A673 (cell line): ENCODE measurements around the gene CD93.

Experiments used
- EZH2 ChIP-seq: fragments of 200-600 bp; sonication (generic); IDR thresholded peaks from 2 replicates; pipeline ENCODE4 v1.6.1; 2017; ENCODE audit warnings: borderline replicate concordance, low read depth, mild to moderate bottlenecking, mixed read lengths, antibody characterized with exemption, low read length; ENCODE audit not compliant: poor library complexity, severe bottlenecking
- TF ChIP-seq, protein P1 (sequence below): fragments of 300-800, 200-600 bp; sonication (generic); conservative IDR thresholded peaks from 2 replicates; pipeline ENCODE4 v1.5.1; 2017; ENCODE audit warnings: low read depth, mild to moderate bottlenecking, antibody characterized with exemption, low read length, moderate library complexity, mixed read lengths

DNA sequence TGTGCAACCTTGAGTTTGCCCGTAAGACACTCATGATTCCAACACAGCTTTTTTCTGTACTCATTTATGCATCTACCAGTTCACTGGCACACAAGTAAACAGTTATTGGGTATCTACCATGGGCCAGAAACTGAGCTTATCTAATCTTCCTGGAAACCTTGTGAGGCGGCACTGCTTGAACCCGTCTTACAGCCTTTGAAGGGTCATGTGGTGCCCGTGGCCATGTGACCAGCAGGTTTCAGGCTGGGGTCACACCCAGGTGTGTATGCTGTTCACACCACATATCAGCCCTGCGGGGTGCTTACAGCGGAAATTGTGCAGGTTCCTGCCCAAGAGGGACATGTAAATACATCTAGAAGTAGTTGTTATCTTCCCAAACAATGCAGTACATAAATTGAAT lies 42.7 kb downstream of the CD93 start:
- TF ChIP-seq, protein P1, sequence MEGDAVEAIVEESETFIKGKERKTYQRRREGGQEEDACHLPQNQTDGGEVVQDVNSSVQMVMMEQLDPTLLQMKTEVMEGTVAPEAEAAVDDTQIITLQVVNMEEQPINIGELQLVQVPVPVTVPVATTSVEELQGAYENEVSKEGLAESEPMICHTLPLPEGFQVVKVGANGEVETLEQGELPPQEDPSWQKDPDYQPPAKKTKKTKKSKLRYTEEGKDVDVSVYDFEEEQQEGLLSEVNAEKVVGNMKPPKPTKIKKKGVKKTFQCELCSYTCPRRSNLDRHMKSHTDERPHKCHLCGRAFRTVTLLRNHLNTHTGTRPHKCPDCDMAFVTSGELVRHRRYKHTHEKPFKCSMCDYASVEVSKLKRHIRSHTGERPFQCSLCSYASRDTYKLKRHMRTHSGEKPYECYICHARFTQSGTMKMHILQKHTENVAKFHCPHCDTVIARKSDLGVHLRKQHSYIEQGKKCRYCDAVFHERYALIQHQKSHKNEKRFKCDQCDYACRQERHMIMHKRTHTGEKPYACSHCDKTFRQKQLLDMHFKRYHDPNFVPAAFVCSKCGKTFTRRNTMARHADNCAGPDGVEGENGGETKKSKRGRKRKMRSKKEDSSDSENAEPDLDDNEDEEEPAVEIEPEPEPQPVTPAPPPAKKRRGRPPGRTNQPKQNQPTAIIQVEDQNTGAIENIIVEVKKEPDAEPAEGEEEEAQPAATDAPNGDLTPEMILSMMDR = no peak
- no peak for TF ChIP-seq EZH2
